ENCODE results near the gene HSF5.

Gene HSF5

GRCh38 chr17:58476812-58477211 lies 11.4 kb downstream of the HSF5 start:
- no peak for DNase-seq

- DNase-seq: no peak
These were observed 12.2 kb downstream of the HSF5 start for GRCh38 chr17:58475985-58476384.

GRCh38 chr17:58470356-58470755 lies 17.9 kb downstream of the HSF5 start:
- DNase-seq: no peak

GRCh38 chr17:58468944-58469343 lies 19.3 kb downstream of the HSF5 start:
- DNase-seq: no peak

- no peak for DNase-seq
These were observed 32.7 kb downstream of the HSF5 start for GRCh38 chr17:58455491-58455890.

- DNase-seq: peak; percentile 27
These were observed 35.5 kb downstream of the HSF5 start for GRCh38 chr17:58452738-58453137.

- peak; percentile 74 for DNase-seq
These were observed 40.9 kb downstream of the HSF5 start for GRCh38 chr17:58447039-58447975.

GRCh38 chr17:58446086-58446485 lies 42.1 kb downstream of the HSF5 start:
- no peak for DNase-seq

GRCh38 chr17:58436805-58437239 lies 51.4 kb downstream of the HSF5 start:
- DNase-seq: no peak

- no peak for DNase-seq
These were observed 52.0 kb downstream of the HSF5 start for GRCh38 chr17:58436245-58436644.

GRCh38 chr17:58432806-58433573 lies 55.2 kb downstream of the HSF5 start:
- no peak for DNase-seq

GRCh38 chr17:58427807-58428206 lies 60.4 kb downstream of the HSF5 start:
- DNase-seq: no peak

GRCh38 chr17:58421711-58422110 lies 66.5 kb downstream of the HSF5 start:
- DNase-seq: no peak

GRCh38 chr17:58420827-58421226 lies 67.4 kb downstream of the HSF5 start:
- DNase-seq: no peak

GRCh38 chr17:58417300-58418092 lies 70.7 kb downstream of the HSF5 start, which contains the start of gene RNF43:
Gene RNF43, minus strand, starts transcription at chr17:58417534. Its CDS starts 1,957 bp downstream, at chr17:58415577.
- DNase-seq: peak; percentile 79

- no peak for DNase-seq
These were observed 71.3 kb downstream of the HSF5 start for GRCh38 chr17:58416937-58417299.

GRCh38 chr17:58416396-58416795 lies 71.8 kb downstream of the HSF5 start:
- DNase-seq: no peak

GRCh38 chr17:58415371-58416055 lies 72.7 kb downstream of the HSF5 start:
- DNase-seq: no peak

- DNase-seq: no peak
These were observed 73.6 kb downstream of the HSF5 start for GRCh38 chr17:58414596-58414997.

GRCh38 chr17:58413684-58414083 lies 74.5 kb downstream of the HSF5 start:
- DNase-seq: no peak

GRCh38 chr17:58412961-58413586 lies 75.1 kb downstream of the HSF5 start:
- no peak for DNase-seq

Data from fibroblast of skin of back (primary cell).